ENCODE measurements around the gene TTC34.

Gene TTC34

GRCh38 chr1:2636733-2637132 lies 164.8 kb downstream of the TTC34 start:
- Histone ChIP-seq H3K27me3 (ENCODE audit: insufficient read depth, low read length) (peaks cover 37% of the 10 kb centered on the region), H3K4me1 (ENCODE audit: insufficient read depth, low read length) (peaks cover 12% of the 10 kb centered on the region), H3K27ac (ENCODE audit: low read length) (no peak overlapping the region), H3K36me3 (ENCODE audit: insufficient read depth, low read depth, low read length) (no peaks in the 10 kb centered on the region), H3K9ac (ENCODE audit: low read depth, low read length) (no peak overlapping the region), H3K4me3 (ENCODE audit: low read length) (no peak overlapping the region), H3K9me3 (ENCODE audit: insufficient read depth, low read depth, low read length) (peaks cover 8% of the 10 kb centered on the region; the same call in 1 of the 2 replicates)

DNA sequence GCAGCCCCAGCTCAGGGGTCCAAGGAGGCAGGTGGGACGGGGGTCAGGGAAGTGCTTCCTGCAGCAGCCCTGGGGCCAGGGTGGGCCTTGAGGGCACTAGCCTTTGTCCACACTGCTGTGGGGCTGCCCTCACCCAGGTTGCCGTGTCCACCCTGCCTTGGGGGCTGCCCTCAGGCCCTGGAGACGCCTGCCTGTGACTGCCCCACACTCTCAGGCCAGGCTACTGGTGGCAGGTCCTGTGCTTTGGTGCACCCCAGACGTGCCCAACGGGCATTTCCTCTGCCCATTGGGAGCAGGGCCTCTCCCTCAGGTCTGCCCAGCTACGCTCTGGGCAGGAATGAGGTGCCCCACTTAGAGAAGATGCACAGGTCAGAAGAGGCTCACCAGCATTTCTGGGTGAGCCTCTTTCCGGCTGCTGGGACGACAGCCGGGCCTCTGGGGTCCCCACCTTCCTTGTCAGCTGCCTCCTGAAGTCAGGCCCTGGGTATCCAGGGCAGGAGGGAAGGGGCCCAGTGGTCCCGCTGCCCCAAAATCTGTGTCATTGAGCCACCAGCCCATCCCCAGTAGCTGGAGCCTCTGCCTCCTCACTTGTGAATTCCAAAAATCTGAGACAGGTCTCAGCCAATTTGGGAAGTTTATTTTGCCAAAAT lies 166.0 kb downstream of the TTC34 start:
- Histone ChIP-seq H3K36me3 (ENCODE audit: insufficient read depth, low read depth, low read length) (no peaks in the 10 kb centered on the region), H3K4me3 (ENCODE audit: low read length) (no peak overlapping the region), H3K9me3 (ENCODE audit: insufficient read depth, low read depth, low read length) (peaks cover 8% of the 10 kb centered on the region; the same call in 1 of the 2 replicates), H3K27ac (ENCODE audit: low read length) (no peak overlapping the region), H3K9ac (ENCODE audit: low read depth, low read length) (no peak overlapping the region), H3K27me3 (ENCODE audit: insufficient read depth, low read length) (peaks cover 47% of the 10 kb centered on the region), H3K4me1 (ENCODE audit: insufficient read depth, low read length) (peaks cover 12% of the 10 kb centered on the region)

- Histone ChIP-seq H3K27me3 (ENCODE audit: insufficient read depth, low read length) (peaks cover 52% of the 10 kb centered on the region), H3K27ac (ENCODE audit: low read length) (no peak overlapping the region), H3K4me3 (ENCODE audit: low read length) (no peak overlapping the region), H3K4me1 (ENCODE audit: insufficient read depth, low read length) (peaks cover 12% of the 10 kb centered on the region), H3K9ac (ENCODE audit: low read depth, low read length) (no peak overlapping the region), H3K36me3 (ENCODE audit: insufficient read depth, low read depth, low read length) (no peaks in the 10 kb centered on the region), H3K9me3 (ENCODE audit: insufficient read depth, low read depth, low read length) (peaks cover 8% of the 10 kb centered on the region; the same call in 1 of the 2 replicates)
Observed at GRCh38 chr1:2633936-2634491, 167.5 kb downstream of the TTC34 start.

DNA sequence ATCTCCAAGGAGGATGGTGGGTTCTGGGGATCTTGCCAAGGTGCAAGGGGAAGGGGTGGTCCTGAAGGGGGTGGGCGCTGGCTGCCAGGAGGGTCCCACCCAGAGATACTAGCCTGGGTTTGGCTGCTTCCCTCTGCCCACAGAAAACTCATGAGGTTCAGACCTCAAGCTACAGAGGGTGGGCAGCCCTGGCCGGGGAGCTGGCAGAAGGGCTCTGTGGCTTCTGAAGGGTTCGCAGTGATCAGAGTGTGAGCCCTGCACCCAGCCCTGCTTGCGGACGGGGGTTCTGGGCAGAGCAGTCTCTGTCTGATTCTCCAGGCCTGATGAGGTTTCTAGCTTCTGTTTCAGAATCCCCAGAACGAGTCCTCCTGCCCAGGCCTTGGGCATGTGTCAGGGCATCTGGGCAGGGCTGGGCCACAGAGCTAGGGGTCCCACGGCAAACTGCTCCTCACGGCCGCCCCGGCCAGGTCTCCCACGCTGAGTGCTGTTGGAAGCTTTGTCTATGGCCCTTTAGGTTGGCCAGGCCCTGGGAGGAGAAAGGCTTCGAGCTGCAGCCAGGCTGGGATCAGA lies 168.0 kb downstream of the TTC34 start:
- H3K9ac ChIP-seq (ENCODE audit: low read depth, low read length), result no peak overlapping the region
- peaks cover 52% of the 10 kb centered on the region for H3K27me3 ChIP-seq (ENCODE audit: insufficient read depth, low read length)

GRCh38 chr1:2632561-2633361 lies 168.7 kb downstream of the TTC34 start, which contains the start of gene MMEL1:
Gene MMEL1, minus strand, starts transcription at chr1:2633016. Its CDS starts 3,532 bp downstream, at chr1:2629484.
- no peak within 1 kb of the TSS; the same call in 1 of the 2 replicates for H3K4me3 ChIP-seq (ENCODE audit: low read length)
- H3K27ac ChIP-seq (ENCODE audit: low read length), result no peak within 1 kb of the TSS
- peaks cover 8% of the 10 kb centered on the region; the same call in 1 of the 2 replicates for H3K9me3 ChIP-seq (ENCODE audit: insufficient read depth, low read depth, low read length)
- H3K9ac ChIP-seq (ENCODE audit: low read depth, low read length), result no peak within 1 kb of the TSS
- H3K4me1 ChIP-seq (ENCODE audit: insufficient read depth, low read length), result peaks cover 12% of the 10 kb centered on the region
- peaks cover 52% of the 10 kb centered on the region for H3K27me3 ChIP-seq (ENCODE audit: insufficient read depth, low read length)
- no peaks in the 10 kb centered on the region for H3K36me3 ChIP-seq (ENCODE audit: insufficient read depth, low read depth, low read length)

More for the DNA sequence above, 168.0 kb downstream of the TTC34 start:
- Histone ChIP-seq H3K4me3 (ENCODE audit: low read length) (no peak overlapping the region), H3K36me3 (ENCODE audit: insufficient read depth, low read depth, low read length) (no peaks in the 10 kb centered on the region), H3K27ac (ENCODE audit: low read length) (no peak overlapping the region), H3K9me3 (ENCODE audit: insufficient read depth, low read depth, low read length) (peaks cover 8% of the 10 kb centered on the region; the same call in 1 of the 2 replicates), H3K4me1 (ENCODE audit: insufficient read depth, low read length) (peaks cover 12% of the 10 kb centered on the region)

- Histone ChIP-seq H3K9ac (ENCODE audit: low read depth, low read length) (no peak overlapping the region), H3K4me1 (ENCODE audit: insufficient read depth, low read length) (peaks cover 12% of the 10 kb centered on the region), H3K27ac (ENCODE audit: low read length) (no peak overlapping the region), H3K27me3 (ENCODE audit: insufficient read depth, low read length) (peaks cover 52% of the 10 kb centered on the region), H3K9me3 (ENCODE audit: insufficient read depth, low read depth, low read length) (peaks cover 5% of the 10 kb centered on the region; the same call in 1 of the 2 replicates), H3K36me3 (ENCODE audit: insufficient read depth, low read depth, low read length) (no peaks in the 10 kb centered on the region), H3K4me3 (ENCODE audit: low read length) (no peak overlapping the region)
Observed at GRCh38 chr1:2632051-2632430, 169.5 kb downstream of the TTC34 start.

DNA sequence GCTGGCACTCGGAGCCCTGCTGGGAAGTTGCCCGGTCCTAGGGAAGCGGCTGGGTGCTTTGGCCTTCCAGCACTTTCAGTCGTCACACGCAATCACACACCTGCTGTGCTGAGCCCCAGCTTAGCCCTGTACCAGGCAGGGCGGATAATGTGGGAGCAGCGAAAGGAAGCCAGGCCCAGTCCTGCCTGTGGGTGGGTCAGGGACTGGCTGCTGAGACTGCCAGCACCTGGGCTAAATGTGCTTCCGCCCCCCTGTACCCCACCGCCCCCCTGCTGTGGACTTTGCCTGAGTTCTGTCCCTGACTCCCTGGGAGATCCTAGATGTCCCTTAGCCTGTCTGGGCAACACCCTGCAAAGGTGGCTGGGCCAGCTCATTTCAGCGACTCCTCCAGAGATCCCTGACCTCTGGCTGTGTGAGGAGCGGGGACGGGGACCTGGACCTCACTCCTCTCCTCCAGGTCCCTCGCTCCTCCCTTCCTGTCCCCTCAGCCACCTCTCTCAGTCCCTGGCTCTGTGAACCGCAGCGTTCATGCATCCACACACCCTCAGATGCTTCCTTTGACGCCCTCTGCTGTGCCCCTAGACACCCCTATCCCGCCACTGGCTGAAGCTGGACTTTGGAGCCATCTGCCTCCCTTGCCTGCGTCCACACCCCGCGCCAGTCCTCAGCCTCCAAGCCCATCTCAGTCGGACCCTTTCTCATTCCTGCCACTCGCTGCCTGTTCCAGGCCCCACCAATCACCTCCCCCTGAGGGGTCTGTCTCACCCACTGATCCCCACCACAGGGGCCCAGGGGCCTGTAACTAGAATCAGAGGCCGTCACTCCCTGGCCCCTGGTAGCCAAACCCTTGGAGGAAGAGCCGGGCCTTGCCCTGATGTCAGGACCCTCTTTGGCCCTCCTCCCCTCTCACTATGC lies 170.1 kb downstream of the TTC34 start:
- Histone ChIP-seq H3K27me3 (ENCODE audit: insufficient read depth, low read length) (peaks cover 52% of the 10 kb centered on the region), H3K9me3 (ENCODE audit: insufficient read depth, low read depth, low read length) (no peaks in the 10 kb centered on the region; the same call in 1 of the 2 replicates), H3K36me3 (ENCODE audit: insufficient read depth, low read depth, low read length) (no peaks in the 10 kb centered on the region), H3K9ac (ENCODE audit: low read depth, low read length) (no peak overlapping the region), H3K4me1 (ENCODE audit: insufficient read depth, low read length) (peaks cover 12% of the 10 kb centered on the region), H3K4me3 (ENCODE audit: low read length) (no peak overlapping the region), H3K27ac (ENCODE audit: low read length) (no peak overlapping the region)

GRCh38 chr1:2630498-2631135 lies 170.9 kb downstream of the TTC34 start:
- Histone ChIP-seq H3K9me3 (ENCODE audit: insufficient read depth, low read depth, low read length) (no peaks in the 10 kb centered on the region), H3K9ac (ENCODE audit: low read depth, low read length) (no peak overlapping the region), H3K36me3 (ENCODE audit: insufficient read depth, low read depth, low read length) (no peaks in the 10 kb centered on the region), H3K4me3 (ENCODE audit: low read length) (no peak overlapping the region), H3K4me1 (ENCODE audit: insufficient read depth, low read length) (peaks cover 12% of the 10 kb centered on the region), H3K27ac (ENCODE audit: low read length) (no peak overlapping the region), H3K27me3 (ENCODE audit: insufficient read depth, low read length) (peaks cover 59% of the 10 kb centered on the region)

GRCh38 chr1:2629627-2630497 lies 171.6 kb downstream of the TTC34 start:
- H3K4me3 ChIP-seq (ENCODE audit: low read length), result no peak overlapping the region
- no peak overlapping the region for H3K9ac ChIP-seq (ENCODE audit: low read depth, low read length)
- H3K4me1 ChIP-seq (ENCODE audit: insufficient read depth, low read length), result peaks cover 12% of the 10 kb centered on the region
- no peaks in the 10 kb centered on the region for H3K36me3 ChIP-seq (ENCODE audit: insufficient read depth, low read depth, low read length)
- no peak overlapping the region for H3K27ac ChIP-seq (ENCODE audit: low read length)
- H3K27me3 ChIP-seq (ENCODE audit: insufficient read depth, low read length), result peaks cover 61% of the 10 kb centered on the region
- no peaks in the 10 kb centered on the region for H3K9me3 ChIP-seq (ENCODE audit: insufficient read depth, low read depth, low read length)

Measured in iPS-20b (cell line).